Rectal smooth muscle tissue (tissue), 1 donor: Measurements from ENCODE around the gene HS6ST1.

Experiments used
- H3K27ac ChIP-seq: one replicate; pipeline ENCODE4 v1.7.0; 2013; ENCODE audit warnings: low read depth, low read length, inconsistent platforms
- H3K27me3 ChIP-seq: one replicate; pipeline ENCODE4 v1.7.0; 2013; ENCODE audit warnings: low read length; ENCODE audit not compliant: control insufficient read depth, insufficient read depth
- H3K36me3 ChIP-seq: one replicate; pipeline ENCODE4 v1.7.0; 2013; ENCODE audit warnings: low read length; ENCODE audit not compliant: control insufficient read depth, insufficient read depth
- H3K4me1 ChIP-seq: one replicate; pipeline ENCODE4 v1.7.0; 2013; ENCODE audit warnings: low read length; ENCODE audit not compliant: control insufficient read depth, insufficient read depth
- H3K4me3 ChIP-seq: one replicate; pipeline ENCODE4 v1.7.0; 2013; ENCODE audit warnings: low read length
- H3K9ac ChIP-seq: one replicate; pipeline ENCODE4 v1.7.0; 2013; ENCODE audit warnings: low read length

Gene HS6ST1

DNA sequence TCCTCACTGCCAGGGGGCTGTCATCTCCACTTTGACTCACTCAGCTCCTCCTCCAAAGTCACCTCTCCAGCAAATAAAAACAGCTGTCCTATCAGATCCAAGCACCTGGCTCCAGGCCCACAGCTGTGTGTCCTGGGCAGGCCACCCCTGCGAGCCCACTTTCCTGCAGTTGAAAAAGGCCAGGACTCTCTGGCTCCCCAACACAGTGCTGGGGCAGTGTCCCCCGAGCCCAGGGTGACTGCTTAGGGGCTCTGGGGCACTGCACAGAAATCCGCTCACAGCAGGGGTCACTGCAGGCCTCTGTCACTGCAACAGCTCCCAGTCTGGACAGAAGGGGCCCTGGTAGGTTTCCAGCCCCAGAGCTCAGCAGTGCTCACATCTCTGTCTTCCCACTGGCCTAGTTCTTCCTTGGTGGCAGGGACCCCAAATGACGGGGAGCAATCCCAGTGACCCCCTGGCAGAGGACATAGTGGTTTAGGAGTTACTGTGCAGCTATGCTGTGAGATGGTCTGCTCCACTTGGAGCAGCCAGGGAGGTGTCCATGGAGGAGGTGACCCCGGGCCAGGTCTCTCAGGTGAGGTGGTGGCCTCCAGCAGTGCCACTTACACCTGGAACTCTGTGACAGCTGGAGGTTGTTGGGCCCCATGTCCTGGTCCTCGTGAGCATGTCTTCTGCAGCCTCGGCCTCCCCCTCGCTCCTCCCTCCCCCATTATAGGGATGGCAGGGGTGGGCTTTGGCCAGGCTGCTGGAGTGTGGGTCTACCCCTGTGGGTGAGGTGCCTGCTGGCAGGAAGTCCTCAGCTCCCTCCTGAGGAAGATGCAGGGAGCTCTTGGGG lies 35.5 kb downstream of the HS6ST1 start:
- Histone ChIP-seq H3K36me3 (peaks cover 3% of the 10 kb centered on the region), H3K27ac (peak overlapping the region; percentile 13), H3K27me3 (no peaks in the 10 kb centered on the region), H3K4me1 (peaks cover 6% of the 10 kb centered on the region), H3K4me3 (no peak overlapping the region), H3K9ac (no peak overlapping the region)

DNA sequence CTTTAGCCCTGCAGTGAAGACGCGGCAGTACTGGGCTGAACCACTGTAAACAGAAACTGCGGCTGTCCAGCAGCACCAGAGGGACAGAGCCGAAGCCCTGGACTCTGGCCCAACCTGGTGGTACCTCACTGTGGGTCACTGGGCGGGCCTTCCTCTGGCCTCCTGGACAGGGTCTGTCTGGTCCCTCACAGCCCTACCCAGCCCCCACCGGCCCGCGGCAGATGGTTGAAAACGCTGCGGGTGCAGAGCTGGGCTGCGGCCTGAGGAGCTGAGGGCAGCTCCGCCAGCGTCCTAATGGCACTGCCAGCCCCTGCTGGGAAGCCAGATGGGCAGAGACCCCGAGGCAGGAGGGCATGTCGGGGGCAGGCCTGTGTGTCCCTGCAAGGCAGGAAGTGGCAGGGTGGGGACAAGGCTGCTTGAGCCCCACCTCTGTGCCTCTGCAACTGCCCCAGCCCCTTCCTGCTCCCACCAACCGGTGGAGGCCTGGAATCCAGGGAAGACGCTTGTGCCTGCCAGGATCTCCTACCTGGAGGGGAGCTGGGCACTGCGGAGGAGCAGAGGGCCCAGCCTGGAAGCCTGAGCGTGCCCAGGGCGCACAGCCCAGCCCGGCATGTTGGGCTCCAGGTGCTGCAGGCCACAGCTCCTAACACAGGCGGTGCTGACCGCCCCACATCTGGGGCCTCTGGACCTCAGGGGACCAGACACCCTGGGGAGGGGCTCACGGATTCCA lies 36.3 kb downstream of the HS6ST1 start:
- Histone ChIP-seq H3K27ac (peak overlapping the region; percentile 30), H3K9ac (no peak overlapping the region), H3K36me3 (peaks cover 6% of the 10 kb centered on the region), H3K4me3 (no peak overlapping the region), H3K27me3 (no peaks in the 10 kb centered on the region), H3K4me1 (peaks cover 6% of the 10 kb centered on the region)

DNA sequence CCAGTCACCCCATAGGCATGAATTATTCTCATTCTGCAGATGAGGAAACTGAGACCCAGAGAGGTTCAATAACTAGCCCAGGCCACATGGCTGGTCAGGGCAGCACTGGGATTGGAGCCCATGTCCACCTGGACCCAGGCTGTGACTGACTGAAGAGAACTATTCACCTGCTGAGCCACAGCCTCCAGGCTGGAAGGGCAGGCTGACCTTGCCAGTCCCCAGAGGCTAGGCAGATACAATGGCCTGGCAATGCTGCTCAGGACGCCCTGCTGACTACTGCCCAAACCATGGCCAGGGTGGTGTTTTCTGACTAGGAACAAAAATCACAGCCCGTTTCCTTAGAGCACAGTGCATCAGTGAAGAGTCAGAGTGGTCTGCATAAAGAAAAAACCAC lies 36.8 kb downstream of the HS6ST1 start:
- H3K27me3 ChIP-seq: no peaks in the 10 kb centered on the region
- H3K9ac ChIP-seq: no peak overlapping the region
- H3K4me3 ChIP-seq: no peak overlapping the region
- H3K36me3 ChIP-seq: peaks cover 6% of the 10 kb centered on the region
- H3K27ac ChIP-seq: peak overlapping the region; percentile 30
- H3K4me1 ChIP-seq: peaks cover 6% of the 10 kb centered on the region

DNA sequence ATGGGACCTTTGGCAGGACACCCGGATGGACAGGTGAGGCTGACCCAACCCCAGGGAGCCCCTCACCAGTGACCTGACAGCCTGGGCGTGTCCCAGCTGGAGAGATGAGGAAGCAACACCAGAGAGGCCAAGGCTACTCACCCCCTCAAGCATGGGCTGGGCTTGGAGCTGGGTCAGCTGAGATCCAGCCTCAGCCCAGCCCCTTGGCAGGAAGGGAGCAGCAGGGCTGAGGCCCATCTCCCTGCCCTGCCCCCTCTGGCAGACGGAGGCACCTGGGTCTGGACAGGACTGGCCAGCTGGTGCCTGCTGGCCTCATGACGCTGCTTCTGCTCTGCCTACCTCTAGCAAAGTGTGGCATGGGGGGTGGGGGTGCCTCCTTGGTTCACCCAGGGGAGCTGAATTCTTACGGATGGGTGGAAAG lies 37.8 kb downstream of the HS6ST1 start:
- Histone ChIP-seq H3K4me3 (no peak overlapping the region), H3K27ac (no peak overlapping the region), H3K36me3 (peaks cover 6% of the 10 kb centered on the region), H3K4me1 (peaks cover 6% of the 10 kb centered on the region), H3K9ac (no peak overlapping the region), H3K27me3 (no peaks in the 10 kb centered on the region)

DNA sequence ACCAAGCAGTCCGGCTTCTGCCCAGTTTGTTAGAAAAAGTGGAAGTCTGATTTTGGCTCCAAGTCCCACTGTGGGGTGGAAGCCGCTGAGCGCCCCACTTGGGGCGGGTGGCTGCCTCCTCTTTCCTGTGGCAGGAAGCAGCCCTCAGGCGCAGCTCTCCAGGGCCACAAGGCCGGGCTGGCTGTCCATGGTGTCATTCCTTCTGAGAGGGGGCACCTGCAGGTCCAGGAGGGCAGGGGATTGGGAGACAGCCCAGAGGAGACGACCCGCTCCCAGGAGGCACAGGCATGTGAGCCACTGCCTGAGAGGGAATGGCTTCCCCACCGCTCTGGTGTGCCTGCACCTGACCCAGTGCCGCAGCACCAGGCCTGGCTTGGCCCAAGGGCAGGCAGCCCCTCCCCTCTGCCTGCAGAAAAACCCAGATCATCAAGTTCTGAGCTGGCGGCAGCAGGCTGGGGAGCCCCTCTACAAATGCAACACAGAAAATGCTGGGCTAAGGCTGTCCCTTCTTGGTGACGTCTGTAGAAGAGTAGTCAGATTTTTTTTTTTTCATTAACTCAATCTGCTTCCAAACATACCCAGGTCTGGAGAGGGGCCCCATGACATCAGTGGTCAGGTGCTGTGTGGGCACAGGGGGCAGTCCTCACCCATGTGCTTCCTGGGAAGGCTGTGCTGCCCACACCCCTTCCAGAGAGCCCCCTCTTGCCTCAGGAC lies 38.4 kb downstream of the HS6ST1 start:
- no peak overlapping the region for H3K4me3 ChIP-seq
- no peak overlapping the region for H3K9ac ChIP-seq
- H3K4me1 ChIP-seq: peaks cover 6% of the 10 kb centered on the region
- H3K36me3 ChIP-seq: peaks cover 6% of the 10 kb centered on the region
- H3K27me3 ChIP-seq: no peaks in the 10 kb centered on the region
- no peak overlapping the region for H3K27ac ChIP-seq

DNA sequence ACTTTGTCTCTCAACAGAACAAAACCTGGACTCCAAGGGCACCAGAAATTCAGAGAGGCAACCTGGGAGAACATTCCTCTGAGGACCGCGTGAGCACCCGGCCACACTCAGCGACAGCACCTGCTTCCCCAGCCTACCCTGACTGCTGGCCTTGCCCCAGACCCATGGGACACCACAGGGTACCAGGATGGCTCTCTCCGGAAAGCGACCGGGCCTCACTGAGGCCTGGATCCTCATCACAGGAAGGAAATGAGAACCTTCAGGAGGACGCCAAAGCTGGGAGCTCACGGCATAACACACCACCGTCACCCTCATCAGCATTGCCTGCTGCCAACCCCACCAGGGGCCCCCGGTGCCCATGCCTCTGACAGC lies 38.9 kb downstream of the HS6ST1 start:
- Histone ChIP-seq H3K9ac (no peak overlapping the region), H3K36me3 (peaks cover 6% of the 10 kb centered on the region), H3K4me1 (peaks cover 6% of the 10 kb centered on the region), H3K27me3 (no peaks in the 10 kb centered on the region), H3K27ac (no peak overlapping the region), H3K4me3 (no peak overlapping the region)

DNA sequence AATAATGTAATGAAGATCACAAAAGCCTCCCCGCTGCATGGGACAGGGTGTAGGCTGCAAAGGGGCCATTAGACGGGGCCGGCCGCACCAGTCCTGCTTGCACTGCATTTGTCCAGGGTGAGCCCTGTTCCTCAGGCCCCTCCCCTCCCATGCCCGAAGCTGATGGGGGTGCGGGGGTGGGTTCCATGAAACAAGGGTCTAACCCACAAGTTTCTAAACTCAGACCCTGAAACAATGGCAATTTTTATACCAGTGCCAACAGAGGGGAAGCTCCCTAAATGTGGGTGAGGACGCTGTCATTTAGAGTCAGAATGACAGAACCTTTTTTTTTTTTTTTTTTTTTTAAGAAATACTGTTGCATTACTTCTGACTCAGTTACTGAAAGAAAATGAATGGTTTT lies 39.7 kb downstream of the HS6ST1 start:
- H3K4me3 ChIP-seq: no peak overlapping the region
- H3K4me1 ChIP-seq: peaks cover 6% of the 10 kb centered on the region
- H3K9ac ChIP-seq: no peak overlapping the region
- H3K27ac ChIP-seq: no peak overlapping the region
- peaks cover 6% of the 10 kb centered on the region for H3K36me3 ChIP-seq
- H3K27me3 ChIP-seq: no peaks in the 10 kb centered on the region

DNA sequence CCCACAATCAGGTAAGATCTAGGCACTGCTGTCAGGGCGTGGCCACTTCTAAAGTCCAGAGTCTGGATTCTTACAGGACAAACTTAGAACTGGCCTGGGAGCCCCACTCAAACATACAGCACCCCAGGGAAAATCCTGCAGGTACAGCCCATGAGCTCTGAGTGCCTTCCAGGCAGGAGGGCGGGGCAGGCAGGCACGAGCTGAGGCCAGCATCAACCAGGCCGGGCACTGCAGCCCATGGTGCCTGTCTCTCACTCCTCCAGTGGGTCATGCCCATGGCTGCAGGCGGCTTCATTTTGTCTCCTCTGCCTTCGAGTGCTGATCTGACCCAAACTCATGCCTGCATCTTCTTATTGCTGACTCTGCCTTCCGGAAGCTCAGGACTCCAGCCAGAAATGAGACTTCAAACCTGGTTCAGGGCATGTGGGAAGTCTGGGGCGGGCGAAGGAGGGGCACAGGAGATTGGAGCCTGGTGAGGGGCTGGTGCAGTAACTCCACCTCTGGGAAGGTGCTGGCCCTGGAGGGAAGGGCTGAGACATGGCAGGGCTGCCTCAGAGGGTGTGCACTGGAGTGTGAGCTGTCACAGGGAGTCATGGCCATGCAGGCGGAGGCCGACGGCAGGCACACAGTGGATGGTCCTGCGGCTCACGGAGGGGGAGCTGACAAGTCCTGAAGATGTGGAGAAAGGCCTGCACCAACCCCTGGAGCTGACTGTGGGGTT lies 40.5 kb downstream of the HS6ST1 start:
- Histone ChIP-seq H3K4me1 (peaks cover 6% of the 10 kb centered on the region), H3K27me3 (no peaks in the 10 kb centered on the region), H3K36me3 (peaks cover 5% of the 10 kb centered on the region), H3K4me3 (no peak overlapping the region), H3K27ac (no peak overlapping the region), H3K9ac (no peak overlapping the region)

DNA sequence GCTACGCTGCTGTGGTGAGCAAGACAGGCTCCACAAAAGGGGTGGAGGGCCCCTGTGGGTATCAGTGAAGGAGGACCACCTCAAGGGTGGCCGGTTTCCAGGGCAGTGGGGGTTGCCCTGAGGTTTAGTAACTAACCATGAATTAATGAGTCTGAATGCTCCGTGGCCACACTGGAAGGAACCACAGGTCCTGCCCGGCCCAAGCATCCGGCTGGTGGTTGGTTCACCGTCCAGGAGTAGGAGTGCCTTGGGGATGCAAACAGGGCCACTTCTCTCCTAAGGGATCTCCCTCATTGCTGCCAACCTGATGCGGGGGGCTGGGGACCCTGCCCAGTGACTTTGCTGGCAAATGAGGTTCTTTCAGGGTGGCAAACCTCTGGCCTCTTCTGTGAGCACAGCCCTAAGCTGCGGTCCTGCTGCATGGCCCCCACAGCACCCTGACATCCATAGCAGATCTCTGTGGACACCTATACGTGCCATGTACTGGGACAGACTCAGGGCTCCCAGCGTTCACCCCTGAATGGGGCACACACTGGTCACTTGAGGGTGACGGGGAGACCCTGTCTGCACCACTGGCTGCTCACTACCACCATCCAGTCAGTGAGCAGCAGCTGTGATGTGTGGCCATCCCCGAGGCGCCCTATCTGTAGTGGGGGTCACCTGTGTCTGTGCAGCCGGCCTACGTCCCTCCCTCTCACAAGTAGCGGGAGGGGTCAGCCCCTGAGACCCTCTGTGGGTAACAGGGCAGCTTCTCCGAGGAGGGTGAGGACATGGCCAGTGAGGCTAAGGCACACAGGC lies 41.6 kb downstream of the HS6ST1 start:
- H3K4me1 ChIP-seq: peaks cover 5% of the 10 kb centered on the region

DNA sequence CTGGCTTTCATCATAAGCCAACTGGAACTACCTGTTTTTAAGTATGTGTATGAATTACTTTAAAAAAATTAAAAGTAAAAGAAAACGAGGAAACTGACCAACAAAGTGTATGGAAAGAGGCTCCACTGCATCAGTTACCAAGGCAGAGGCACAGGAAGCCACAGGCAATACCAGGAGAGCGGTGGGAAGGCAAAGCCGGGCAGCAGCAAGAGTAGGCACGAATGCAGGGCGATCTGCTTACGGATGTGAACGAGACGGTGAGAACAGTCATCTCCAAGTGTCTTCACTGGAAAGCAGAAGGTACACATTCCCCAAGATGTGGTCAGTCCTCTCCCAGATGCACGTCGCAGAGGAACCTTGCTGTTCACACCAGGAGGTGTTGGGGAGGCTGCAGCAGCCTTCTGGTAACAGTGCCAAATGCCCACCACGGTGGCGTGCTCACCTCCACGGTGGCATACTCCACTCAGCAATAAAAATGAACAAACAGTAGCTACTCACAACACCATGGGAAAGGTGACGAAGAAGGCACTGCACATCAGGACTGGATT lies 43.1 kb downstream of the HS6ST1 start:
- no peak overlapping the region for H3K27ac ChIP-seq
- H3K36me3 ChIP-seq: peaks cover 4% of the 10 kb centered on the region
- H3K9ac ChIP-seq: no peak overlapping the region
- no peaks in the 10 kb centered on the region for H3K27me3 ChIP-seq
- no peak overlapping the region for H3K4me3 ChIP-seq
- no peaks in the 10 kb centered on the region for H3K4me1 ChIP-seq

More for the DNA sequence above, 41.6 kb downstream of the HS6ST1 start:
- Histone ChIP-seq H3K27ac (no peak overlapping the region), H3K4me3 (no peak overlapping the region), H3K9ac (no peak overlapping the region), H3K27me3 (no peaks in the 10 kb centered on the region), H3K36me3 (peaks cover 4% of the 10 kb centered on the region)

DNA sequence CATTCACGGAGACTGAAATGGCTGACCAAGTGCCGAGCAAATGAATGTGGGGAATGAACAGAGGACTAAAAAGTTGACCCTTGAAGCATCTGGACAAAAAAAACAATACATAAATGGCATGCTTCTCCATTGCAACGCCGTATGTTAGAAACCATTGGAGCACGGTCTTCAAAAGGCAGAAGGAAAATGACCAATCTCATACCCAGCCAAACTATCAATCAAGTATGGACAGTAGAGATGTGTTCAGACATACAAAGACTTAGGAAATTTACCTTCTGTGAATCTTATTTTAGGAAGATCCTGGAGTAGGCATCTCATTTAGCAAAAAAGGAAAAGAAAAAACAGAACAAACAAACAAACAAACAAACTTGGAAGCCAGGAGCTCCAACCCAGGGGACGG lies 44.5 kb downstream of the HS6ST1 start:
- no peaks in the 10 kb centered on the region for H3K4me1 ChIP-seq
- no peak overlapping the region for H3K9ac ChIP-seq
- no peaks in the 10 kb centered on the region for H3K27me3 ChIP-seq
- no peak overlapping the region for H3K4me3 ChIP-seq
- no peak overlapping the region for H3K27ac ChIP-seq
- peaks cover 4% of the 10 kb centered on the region for H3K36me3 ChIP-seq
